Dedifferentiated amniotic fluid mesenchymal stem cell (primary cell): ENCODE measurements around the gene ADCY3.

Source experiments
- DNase-seq: peaks from one replicate; pipeline ENCODE4 v3.0.0-alpha.2; 2016; ENCODE audit errors: extremely low spot score

The ADCY3 gene

GRCh38 chr2:24920098-24920808, at the start of gene ADCY3:
TSS of gene ADCY3 (minus strand) at chr2:24920237. CDS start at chr2:24918987, 1,250 bp downstream.
- peak; percentile 24 for DNase-seq

- no peak for DNase-seq
These were observed 49.7 kb upstream of the ADCY3 start for GRCh38 chr2:24969784-24970183.

GRCh38 chr2:24961903-24962302, 41.9 kb upstream of the ADCY3 start:
- DNase-seq: no peak

GRCh38 chr2:24959761-24960160, 39.7 kb upstream of the ADCY3 start:
- no peak for DNase-seq

- DNase-seq: no peak
These were observed 38.4 kb upstream of the ADCY3 start for GRCh38 chr2:24958411-24958935.

GRCh38 chr2:24957976-24958375, 37.9 kb upstream of the ADCY3 start:
- no peak for DNase-seq

- DNase-seq: no peak
These were observed 37.2 kb upstream of the ADCY3 start for GRCh38 chr2:24957221-24957620.

GRCh38 chr2:24955921-24956320, 35.9 kb upstream of the ADCY3 start:
- DNase-seq: no peak

GRCh38 chr2:24955232-24955631, 35.2 kb upstream of the ADCY3 start:
- no peak for DNase-seq

- no peak for DNase-seq
These were observed 30.1 kb upstream of the ADCY3 start for GRCh38 chr2:24950102-24950501.

GRCh38 chr2:24948506-24948905, 28.5 kb upstream of the ADCY3 start:
- no peak for DNase-seq

- no peak for DNase-seq
These were observed 27.6 kb upstream of the ADCY3 start for GRCh38 chr2:24947561-24948157.

- DNase-seq: no peak
These were observed 25.9 kb upstream of the ADCY3 start for GRCh38 chr2:24945907-24946306.

- no peak for DNase-seq
These were observed 23.5 kb upstream of the ADCY3 start for GRCh38 chr2:24943427-24944053.

GRCh38 chr2:24939353-24939752, 19.3 kb upstream of the ADCY3 start:
- DNase-seq: no peak

GRCh38 chr2:24937236-24937635, 17.2 kb upstream of the ADCY3 start:
- no peak for DNase-seq

GRCh38 chr2:24935145-24935544, 15.1 kb upstream of the ADCY3 start:
- no peak for DNase-seq

- DNase-seq: no peak
These were observed 12.7 kb upstream of the ADCY3 start for GRCh38 chr2:24932715-24933114.

- DNase-seq: no peak
These were observed 10.7 kb upstream of the ADCY3 start for GRCh38 chr2:24930768-24931167.

- no peak for DNase-seq
These were observed 9.2 kb upstream of the ADCY3 start for GRCh38 chr2:24929230-24929629.

GRCh38 chr2:24928036-24928435, 8.0 kb upstream of the ADCY3 start:
- DNase-seq: no peak

GRCh38 chr2:24926602-24927252, 6.7 kb upstream of the ADCY3 start:
- no peak for DNase-seq
